Measurements from ENCODE around the gene PDLIM7.

The PDLIM7 gene

GRCh38 chr5:177472460-177473442 is 24.7 kb downstream of the PDLIM7 start:
- Mint-ChIP-seq H3K36me3 (no peaks in the 10 kb centered on the region), H3K4me1 (peaks cover 23 to 31% of the 10 kb centered on the region in 2 donors), H3K4me3 (peak overlapping the region; percentile 41 to 69), H3K27me3 (peaks cover 8 to 11% of the 10 kb centered on the region in 2 donors), H3K9me3 (no peaks in the 10 kb centered on the region), H3K27ac (no peak overlapping the region)
- ATAC-seq (replicated peaks) (peak; percentile 58), DNase-seq (no peak)

GRCh38 chr5:177471610-177472356 is 25.6 kb downstream of the PDLIM7 start:
- H3K9me3 Mint-ChIP-seq: no peaks in the 10 kb centered on the region
- H3K4me1 Mint-ChIP-seq: peaks cover 23 to 29% of the 10 kb centered on the region in 2 donors
- H3K27ac Mint-ChIP-seq: no peak overlapping the region
- ATAC-seq (replicated peaks): no peak
- no peaks in the 10 kb centered on the region for H3K36me3 Mint-ChIP-seq
- peaks cover 8 to 11% of the 10 kb centered on the region in 2 donors for H3K27me3 Mint-ChIP-seq
- H3K4me3 Mint-ChIP-seq: peak overlapping the region; percentile 34 to 56
- no peak for DNase-seq

- Mint-ChIP-seq H3K4me1 (peaks cover 21 to 22% of the 10 kb centered on the region in 2 donors), H3K27me3 (peaks cover 8 to 11% of the 10 kb centered on the region in 2 donors), H3K9me3 (no peaks in the 10 kb centered on the region), H3K4me3 (no peak overlapping the region), H3K27ac (no peak overlapping the region), H3K36me3 (no peaks in the 10 kb centered on the region)
- no peak for DNase-seq
- no peak for ATAC-seq (replicated peaks)
Observed at GRCh38 chr5:177470759-177471536, 26.5 kb downstream of the PDLIM7 start.

- Mint-ChIP-seq H3K27ac (no peak overlapping the region), H3K36me3 (no peaks in the 10 kb centered on the region), H3K27me3 (peaks cover 8 to 11% of the 10 kb centered on the region in 2 donors), H3K4me1 (peaks cover 12 to 14% of the 10 kb centered on the region in 2 donors), H3K4me3 (no peak overlapping the region), H3K9me3 (no peaks in the 10 kb centered on the region)
- DNase-seq: no peak
- ATAC-seq (replicated peaks): no peak
Observed at GRCh38 chr5:177469750-177470525, 27.5 kb downstream of the PDLIM7 start.

- H3K27ac Mint-ChIP-seq: no peak overlapping the region
- no peak overlapping the region for H3K4me3 Mint-ChIP-seq
- DNase-seq (no peak), ATAC-seq (replicated peaks) (no peak)
- peaks cover 2 to 3% of the 10 kb centered on the region in 2 donors for H3K27me3 Mint-ChIP-seq
- H3K36me3 Mint-ChIP-seq: no peaks in the 10 kb centered on the region
- peaks cover 2 to 6% of the 10 kb centered on the region in 2 donors for H3K4me1 Mint-ChIP-seq
- H3K9me3 Mint-ChIP-seq: no peaks in the 10 kb centered on the region
Observed at GRCh38 chr5:177468685-177469628, 28.4 kb downstream of the PDLIM7 start.

- no peak for ATAC-seq (replicated peaks)
- H3K4me3 Mint-ChIP-seq: no peak overlapping the region
- H3K36me3 Mint-ChIP-seq: no peaks in the 10 kb centered on the region
- no peaks in the 10 kb centered on the region for H3K27me3 Mint-ChIP-seq
- H3K27ac Mint-ChIP-seq: no peak overlapping the region
- DNase-seq: no peak
- no peaks in the 10 kb centered on the region for H3K9me3 Mint-ChIP-seq
- peaks cover 0 to 4% of the 10 kb centered on the region in 2 donors for H3K4me1 Mint-ChIP-seq
Observed at GRCh38 chr5:177468329-177468684, 29.1 kb downstream of the PDLIM7 start.

- Mint-ChIP-seq H3K27me3 (no peaks in the 10 kb centered on the region), H3K36me3 (no peaks in the 10 kb centered on the region), H3K27ac (no peak overlapping the region), H3K4me1 (peaks cover 4 to 6% of the 10 kb centered on the region in 2 donors), H3K9me3 (no peaks in the 10 kb centered on the region), H3K4me3 (no peak overlapping the region)
- ATAC-seq (replicated peaks) (no peak), DNase-seq (no peak)
Observed at GRCh38 chr5:177467436-177467835, 30.0 kb downstream of the PDLIM7 start.

- no peaks in the 10 kb centered on the region for H3K36me3 Mint-ChIP-seq
- no peaks in the 10 kb centered on the region for H3K9me3 Mint-ChIP-seq
- DNase-seq: no peak
- peak overlapping the region; percentile 25 for H3K27ac Mint-ChIP-seq
- H3K27me3 Mint-ChIP-seq: no peaks in the 10 kb centered on the region
- no peak for ATAC-seq (replicated peaks)
- H3K4me3 Mint-ChIP-seq: no peak overlapping the region
- H3K4me1 Mint-ChIP-seq: peaks cover 7 to 12% of the 10 kb centered on the region in 2 donors
Observed at GRCh38 chr5:177466861-177467260, 30.5 kb downstream of the PDLIM7 start.

GRCh38 chr5:177465044-177465443 is 32.4 kb downstream of the PDLIM7 start:
- no peak for DNase-seq
- H3K4me3 Mint-ChIP-seq: no peak overlapping the region
- H3K4me1 Mint-ChIP-seq: peaks cover 9 to 17% of the 10 kb centered on the region in 2 donors
- H3K36me3 Mint-ChIP-seq: no peaks in the 10 kb centered on the region
- H3K27ac Mint-ChIP-seq: no peak overlapping the region
- H3K9me3 Mint-ChIP-seq: no peaks in the 10 kb centered on the region
- no peak for ATAC-seq (replicated peaks)
- H3K27me3 Mint-ChIP-seq: peaks cover 4 to 6% of the 10 kb centered on the region in 2 donors

GRCh38 chr5:177462021-177462670 is 35.3 kb downstream of the PDLIM7 start:
- H3K9me3 Mint-ChIP-seq: no peaks in the 10 kb centered on the region
- H3K27ac Mint-ChIP-seq: peak overlapping the region; percentile 84
- DNase-seq (no peak), ATAC-seq (replicated peaks) (no peak)
- H3K36me3 Mint-ChIP-seq: no peaks in the 10 kb centered on the region
- H3K27me3 Mint-ChIP-seq: peaks cover 4 to 6% of the 10 kb centered on the region in 2 donors
- H3K4me1 Mint-ChIP-seq: peaks cover 11 to 21% of the 10 kb centered on the region in 2 donors
- peak overlapping the region; percentile 49 to 65 for H3K4me3 Mint-ChIP-seq

- Mint-ChIP-seq H3K27me3 (peaks cover 4 to 6% of the 10 kb centered on the region in 2 donors), H3K27ac (peak overlapping the region; percentile 37), H3K4me3 (no peak overlapping the region), H3K4me1 (peaks cover 14 to 34% of the 10 kb centered on the region in 2 donors), H3K9me3 (no peaks in the 10 kb centered on the region), H3K36me3 (peaks cover 0 to 1% of the 10 kb centered on the region in 2 donors)
- DNase-seq (no peak), ATAC-seq (replicated peaks) (no peak)
Observed at GRCh38 chr5:177459819-177460628, 37.4 kb downstream of the PDLIM7 start.
